Hematopoietic multipotent progenitor cell treated with erythropoietin and hydrocortisone succinate and interleukin-3 and kit ligand, for 6 days (in vitro differentiated cells): ENCODE data around the gene GABRG3.
A peak's percentile ranks its signal among the peaks of the same experiment; 100 is the strongest.
"Not testable (repeated sequence)": the region's sequence is repeated elsewhere in the genome, so short reads cannot be mapped to it uniquely, and the experiment has no call there.

Experiments used
- DNase-seq: peaks from one replicate; pipeline ENCODE4 v3.0.0-alpha.2; 2015

The GABRG3 gene

GRCh38 chr15:27358751-27359434, 387.9 kb downstream of the GABRG3 start:
- DNase-seq, result peak; percentile 36

DNA sequence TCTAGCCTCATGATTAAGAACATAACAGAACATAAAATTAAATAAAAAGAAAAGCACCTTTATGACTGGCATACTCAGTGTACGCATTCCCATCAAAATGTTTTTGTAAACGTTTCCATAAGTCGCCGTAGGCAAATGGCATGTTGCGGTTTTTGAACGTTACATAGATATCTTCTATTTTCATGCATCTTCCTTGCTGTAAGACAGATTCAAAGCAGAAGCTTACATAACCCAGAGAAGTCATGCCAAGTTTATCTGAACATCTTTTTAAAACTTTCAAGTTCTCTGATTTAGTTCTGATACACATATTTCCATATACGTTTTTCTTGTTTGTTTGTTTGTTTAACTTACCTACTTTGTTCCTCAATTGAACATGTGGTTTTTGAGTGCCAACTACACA, 388.6 kb downstream of the GABRG3 start:
- DNase-seq, result no peak

DNA sequence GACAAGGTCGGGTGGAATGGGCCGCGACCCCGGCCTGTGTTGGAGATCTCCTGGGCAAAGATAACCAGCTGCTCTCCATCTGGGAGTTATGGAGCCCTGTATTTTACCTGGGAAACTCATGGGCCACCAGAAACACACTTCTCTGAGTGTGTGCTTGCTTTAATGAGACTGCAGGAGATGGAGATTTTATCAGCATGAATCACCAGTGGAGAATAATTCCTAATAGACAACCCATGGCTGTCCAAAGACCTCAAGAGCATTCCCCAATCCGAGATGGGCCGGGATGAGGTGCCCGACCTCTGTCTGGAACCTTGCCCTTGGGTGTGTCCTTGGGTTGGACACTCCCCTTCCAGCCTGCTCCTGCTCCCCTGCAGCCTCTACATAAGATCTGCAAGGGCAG, 389.3 kb downstream of the GABRG3 start:
- no peak for DNase-seq

- DNase-seq, result no peak
Observed at GRCh38 chr15:27361438-27361837, 390.5 kb downstream of the GABRG3 start.

GRCh38 chr15:27365456-27365855, 394.5 kb downstream of the GABRG3 start:
- DNase-seq, result no peak

DNA sequence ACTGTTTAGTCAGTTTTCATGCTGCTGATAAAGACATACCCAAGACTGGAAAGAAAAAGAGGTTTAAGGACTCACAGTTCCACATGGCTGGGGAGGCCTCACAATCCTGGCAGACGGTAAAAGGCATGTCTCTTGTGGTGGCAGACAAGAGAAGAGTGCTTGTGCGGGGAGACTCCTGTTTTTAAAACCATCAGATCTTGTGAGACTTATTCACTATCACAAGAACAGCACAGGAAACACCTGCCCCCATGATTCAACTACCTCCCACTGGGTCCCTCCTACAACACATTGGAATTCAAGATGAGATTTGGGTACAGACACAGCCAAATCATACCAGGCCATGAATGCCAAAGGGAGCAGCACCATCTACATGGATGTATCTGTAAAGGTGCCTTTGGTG, 406.4 kb downstream of the GABRG3 start:
- not testable (repeated sequence) for DNase-seq

- DNase-seq, result no peak
Observed at GRCh38 chr15:27382361-27383025, 411.5 kb downstream of the GABRG3 start.

GRCh38 chr15:27383726-27384125, 412.7 kb downstream of the GABRG3 start:
- DNase-seq, result no peak

GRCh38 chr15:27392163-27392562, 421.2 kb downstream of the GABRG3 start:
- DNase-seq, result no peak

- no peak for DNase-seq
Observed at GRCh38 chr15:27396521-27396920, 425.5 kb downstream of the GABRG3 start.

GRCh38 chr15:27396996-27397395, 426.0 kb downstream of the GABRG3 start:
- no peak for DNase-seq

GRCh38 chr15:27398631-27399161, 427.7 kb downstream of the GABRG3 start:
- DNase-seq, result no peak

DNA sequence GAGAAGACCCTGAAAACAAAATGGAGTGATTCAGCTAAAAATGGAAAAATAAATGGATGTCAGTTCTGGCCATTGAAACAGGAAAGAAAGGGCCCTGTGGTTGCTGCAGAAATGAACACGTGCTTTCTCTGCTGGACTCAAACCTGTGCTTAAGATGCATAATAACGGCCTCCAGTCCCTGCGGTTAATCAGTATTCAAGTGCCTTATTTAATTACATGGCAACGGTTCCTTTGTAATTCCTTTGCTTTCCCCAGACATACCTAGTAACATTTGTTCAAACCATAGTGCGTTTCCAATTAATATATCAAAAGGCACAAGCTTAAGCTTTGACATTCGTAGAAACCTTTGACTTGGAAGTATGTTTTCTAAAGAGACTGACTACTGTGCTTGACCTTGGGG, 428.3 kb downstream of the GABRG3 start:
- DNase-seq, result no peak

DNA sequence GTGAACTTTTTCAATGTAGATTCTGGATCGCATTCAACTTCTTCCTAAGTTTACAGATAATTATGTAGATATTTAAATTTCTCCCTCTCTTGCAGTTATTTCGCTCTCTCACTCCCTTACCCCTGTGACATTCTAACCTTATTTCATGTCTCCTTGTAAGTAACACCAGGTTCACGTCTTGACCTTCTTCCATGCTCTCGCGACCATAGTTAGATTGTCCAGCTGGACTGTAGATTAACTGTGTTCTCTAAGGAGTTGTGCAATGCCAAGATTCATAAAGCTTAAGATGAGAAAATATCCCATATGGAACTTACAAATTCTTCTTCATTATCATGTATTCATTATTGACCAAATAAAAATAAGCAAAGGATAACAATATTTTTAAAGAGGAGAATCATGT, 430.5 kb downstream of the GABRG3 start:
- DNase-seq, result no peak

- no peak for DNase-seq
Observed at GRCh38 chr15:27408428-27408827, 437.4 kb downstream of the GABRG3 start.

- DNase-seq, result no peak
Observed at GRCh38 chr15:27410996-27411605, 440.1 kb downstream of the GABRG3 start.

DNA sequence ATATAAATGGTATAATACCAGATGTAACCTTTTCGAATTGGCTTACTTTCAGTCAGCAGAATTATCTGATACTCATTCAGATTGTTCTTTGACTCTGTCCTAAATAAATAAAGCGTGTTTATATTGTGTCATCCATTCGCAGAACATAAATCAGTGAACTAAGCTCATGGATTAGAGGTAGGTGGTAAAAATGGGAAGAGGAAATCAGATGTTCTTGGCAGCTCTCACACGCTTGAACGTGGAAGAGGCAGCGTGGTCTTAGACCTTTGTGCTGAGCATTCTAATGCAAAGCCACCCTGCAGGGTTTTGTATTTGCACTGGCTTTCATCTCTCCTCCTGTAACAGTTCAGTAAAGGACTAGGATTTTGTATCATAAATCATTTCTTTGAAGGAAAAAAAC, 441.4 kb downstream of the GABRG3 start:
- DNase-seq, result no peak

DNA sequence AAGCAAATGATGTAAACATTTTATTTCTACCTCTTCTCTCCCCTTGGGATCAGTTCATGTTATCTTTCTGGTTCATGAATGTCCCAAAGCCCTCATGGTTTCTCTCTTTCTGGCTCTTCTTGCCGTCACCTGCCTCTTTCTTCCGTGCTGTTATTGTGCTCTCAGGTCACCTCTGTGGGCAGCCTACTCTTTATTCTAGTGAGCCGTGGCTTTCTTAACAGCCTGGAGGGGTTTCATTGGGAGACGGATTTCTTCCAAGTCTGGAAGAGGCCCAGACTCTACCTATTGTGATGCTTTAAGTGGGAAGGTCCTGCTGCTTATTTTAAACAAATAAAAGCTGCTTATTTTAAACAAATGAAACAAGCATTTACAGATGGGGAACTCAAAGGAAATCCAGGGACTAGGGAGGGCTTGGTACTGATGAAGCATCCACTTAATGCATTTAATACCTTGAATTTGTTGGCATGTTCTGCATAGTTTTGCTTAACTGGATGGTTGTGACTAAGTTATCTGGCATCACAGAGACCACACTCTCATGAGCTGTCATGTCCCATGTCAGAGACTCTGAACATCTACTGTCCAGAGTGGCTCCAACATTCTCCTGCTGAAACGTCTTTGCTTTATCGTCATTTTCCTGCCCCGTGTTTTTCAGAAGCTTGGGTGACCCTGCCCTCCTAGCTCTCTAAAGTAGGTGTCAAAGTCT, 443.3 kb downstream of the GABRG3 start:
- no peak for DNase-seq

- DNase-seq, result no peak
Observed at GRCh38 chr15:27418726-27419125, 447.7 kb downstream of the GABRG3 start.

GRCh38 chr15:27422997-27423396, 452.0 kb downstream of the GABRG3 start:
- DNase-seq, result no peak

DNA sequence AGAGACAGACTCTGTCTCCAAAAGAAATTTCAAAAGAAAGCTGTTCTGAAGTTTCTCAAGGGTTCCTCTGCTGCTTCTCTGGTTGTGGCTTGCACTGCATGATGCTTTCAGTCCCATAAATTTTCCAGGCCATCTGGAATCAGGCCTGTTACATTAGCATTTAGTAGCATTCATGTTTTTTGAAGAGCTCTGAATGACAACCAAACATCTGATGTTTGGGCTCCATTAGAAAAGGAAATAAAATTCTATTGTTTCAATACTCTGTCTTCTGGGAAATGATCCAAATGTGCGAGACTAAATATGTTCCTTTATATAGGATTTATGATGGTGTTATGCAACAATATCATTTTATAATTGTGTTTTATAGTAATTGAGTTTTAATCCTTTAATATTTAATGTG, 455.8 kb downstream of the GABRG3 start:
- no peak for DNase-seq

DNA sequence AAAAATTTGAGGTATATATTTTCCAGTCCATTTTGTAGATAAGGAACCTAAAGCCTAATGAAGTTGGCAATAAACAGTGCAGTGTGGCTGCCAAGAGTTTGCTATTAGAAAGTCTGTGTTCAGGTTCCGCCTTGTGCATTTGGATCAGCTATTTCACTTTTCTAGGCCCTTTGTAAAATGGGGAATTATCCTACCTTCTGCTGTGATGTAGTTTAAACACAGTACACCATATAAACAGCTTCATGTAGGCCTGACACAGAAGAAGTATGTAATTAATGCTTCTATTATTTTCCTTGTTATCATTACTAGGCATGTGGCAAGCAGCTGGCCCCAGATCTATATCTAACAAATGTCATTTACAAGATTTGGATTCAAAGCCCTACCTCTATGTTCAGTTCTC, 456.3 kb downstream of the GABRG3 start:
- no peak for DNase-seq

- no peak for DNase-seq
Observed at GRCh38 chr15:27428151-27428550, 457.2 kb downstream of the GABRG3 start.

DNA sequence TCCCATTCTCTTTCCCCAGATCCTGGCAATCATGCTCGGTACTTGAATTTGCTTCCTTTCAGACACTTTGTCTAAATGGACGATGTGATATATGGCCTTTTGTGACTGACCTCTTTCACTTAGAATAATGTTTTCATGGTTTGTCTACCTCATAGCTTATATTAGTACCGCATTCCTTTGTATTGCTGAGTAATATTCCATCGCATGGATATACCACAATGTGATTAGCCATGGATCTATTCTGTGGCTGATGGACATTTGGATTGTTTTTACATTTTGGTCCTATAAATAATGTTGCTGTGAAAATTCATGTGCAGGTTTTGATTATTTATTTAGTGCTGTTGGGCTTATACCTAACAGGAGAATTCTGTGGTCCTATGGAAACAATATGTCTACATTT, 458.6 kb downstream of the GABRG3 start:
- no peak for DNase-seq
